MM.1S (cell line): Measurements from ENCODE around the gene WASHC3.

Experiments
- DNase-seq: peaks from one replicate; pipeline ENCODE4 v3.0.0-alpha.2; 2015
- H2AFZ ChIP-seq: fragments of 300-600 bp; sonication (generic); 2 replicates; pipeline ENCODE4 v1.6.0; 2016; ENCODE audit warnings: antibody characterized with exemption, low read length
- H3F3A ChIP-seq: fragments of 300-600 bp; sonication (generic); 2 replicates; pipeline ENCODE4 v1.6.1; 2016; ENCODE audit warnings: mild to moderate bottlenecking, antibody characterized with exemption, low read length, moderate library complexity, mixed read lengths; ENCODE audit not compliant: insufficient read depth
- H3K27ac ChIP-seq: fragments of 300-600 bp; sonication (generic); 2 replicates; pipeline ENCODE4 v1.5.1; 2016; ENCODE audit warnings: mild to moderate bottlenecking, low read length
- H3K27me3 ChIP-seq: fragments of 300-600 bp; sonication (generic); replicated peaks from 2 replicates; pipeline ENCODE4 v1.6.0; 2016; ENCODE audit warnings: low read length; ENCODE audit not compliant: insufficient read depth
- H3K36me3 ChIP-seq: fragments of 300-600 bp; sonication (generic); replicated peaks from 2 replicates; pipeline ENCODE4 v1.6.1; 2016; ENCODE audit warnings: mild to moderate bottlenecking, low read length, mixed read lengths; ENCODE audit not compliant: insufficient read depth
- H3K4me1 ChIP-seq: fragments of 300-600 bp; sonication (generic); 2 replicates; pipeline ENCODE4 v1.6.1; 2016; ENCODE audit warnings: low read length, mixed read lengths
- H3K4me2 ChIP-seq: fragments of 300-600 bp; sonication (generic); 2 replicates; pipeline ENCODE4 v1.6.0; 2016; ENCODE audit warnings: low read depth, low read length
- H3K4me3 ChIP-seq: fragments of 300-600 bp; sonication (generic); 2 replicates; pipeline ENCODE4 v1.5.1; 2016; ENCODE audit warnings: low read length, mixed read lengths
- H3K79me2 ChIP-seq: fragments of 300-600 bp; sonication (generic); 2 replicates; pipeline ENCODE4 v1.6.1; 2016; ENCODE audit warnings: mixed run types, low read length, mixed read lengths
- H3K9ac ChIP-seq: fragments of 300-600 bp; sonication (generic); 2 replicates; pipeline ENCODE4 v1.6.1; 2016; ENCODE audit warnings: low read length, mixed read lengths
- H3K9me2 ChIP-seq: fragments of 300-600 bp; sonication (generic); replicated peaks from 2 replicates; pipeline ENCODE4 v1.6.1; 2016; ENCODE audit warnings: mild to moderate bottlenecking, low read length, mixed read lengths; ENCODE audit not compliant: insufficient read depth
- H3K9me3 ChIP-seq: fragments of 300-600 bp; sonication (generic); replicated peaks from 2 replicates; pipeline ENCODE4 v1.6.1; 2016; ENCODE audit warnings: mild to moderate bottlenecking, low read length, mixed read lengths; ENCODE audit not compliant: insufficient read depth
- H4K20me1 ChIP-seq: fragments of 300-600 bp; sonication (generic); 2 replicates; pipeline ENCODE4 v1.6.1; 2016; ENCODE audit warnings: mild to moderate bottlenecking, low read length, moderate library complexity, mixed read lengths; ENCODE audit not compliant: insufficient read depth
- EZH2 ChIP-seq: fragments of 300-600 bp; sonication (generic); optimal IDR thresholded peaks from 2 replicates; pipeline ENCODE3; 2017; ENCODE audit warnings: low read depth, mild to moderate bottlenecking, antibody characterized with exemption, low read length, mixed read lengths
- EZH2phosphoT487 ChIP-seq: fragments of 300-600 bp; sonication (generic); IDR thresholded peaks from 2 replicates; pipeline ENCODE4 v1.6.1; 2018; ENCODE audit warnings: antibody characterized with exemption, low read length
- TF ChIP-seq, protein P1 (sequence below): fragments of 300-600 bp; sonication (generic); IDR thresholded peaks from 2 replicates; pipeline ENCODE4 v1.5.1; 2016; ENCODE audit warnings: antibody characterized with exemption, low read length, mixed read lengths

WASHC3 gene

DNA sequence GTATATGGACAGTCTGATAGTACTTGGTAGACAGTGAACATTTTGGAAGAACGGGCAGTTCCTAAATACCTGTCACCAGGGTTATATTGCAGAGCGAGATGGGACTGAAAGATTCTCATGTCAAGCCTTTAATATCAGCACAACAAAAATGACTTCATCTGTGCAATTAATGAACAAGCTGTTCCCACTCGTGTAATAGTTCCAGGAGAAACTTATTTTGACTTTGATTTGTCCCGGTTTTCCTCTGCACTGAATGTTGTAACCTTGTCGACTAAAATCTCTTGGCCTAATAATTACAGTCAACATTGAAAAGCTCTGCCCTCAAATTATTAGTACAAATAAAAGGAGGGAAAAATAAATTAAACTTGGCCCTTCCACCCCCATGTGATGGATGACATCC, 79.5 kb downstream of the WASHC3 start:
- Histone ChIP-seq H3K4me1 (no peaks in the 10 kb centered on the region), H4K20me1 (no peaks in the 10 kb centered on the region), H3K9ac (no peak overlapping the region), H3F3A (no peaks in the 10 kb centered on the region), H3K27ac (no peak overlapping the region), H3K79me2 (no peaks in the 10 kb centered on the region), H3K9me2 (no peaks in the 10 kb centered on the region), H2AFZ (no peak overlapping the region), H3K27me3 (no peaks in the 10 kb centered on the region), H3K36me3 (no peaks in the 10 kb centered on the region), H3K4me3 (no peak overlapping the region), H3K9me3 (no peaks in the 10 kb centered on the region), H3K4me2 (no peak overlapping the region)
- TF ChIP-seq EZH2 (no peak), EZH2phosphoT487 (no peak)
- TF ChIP-seq, protein P1, sequence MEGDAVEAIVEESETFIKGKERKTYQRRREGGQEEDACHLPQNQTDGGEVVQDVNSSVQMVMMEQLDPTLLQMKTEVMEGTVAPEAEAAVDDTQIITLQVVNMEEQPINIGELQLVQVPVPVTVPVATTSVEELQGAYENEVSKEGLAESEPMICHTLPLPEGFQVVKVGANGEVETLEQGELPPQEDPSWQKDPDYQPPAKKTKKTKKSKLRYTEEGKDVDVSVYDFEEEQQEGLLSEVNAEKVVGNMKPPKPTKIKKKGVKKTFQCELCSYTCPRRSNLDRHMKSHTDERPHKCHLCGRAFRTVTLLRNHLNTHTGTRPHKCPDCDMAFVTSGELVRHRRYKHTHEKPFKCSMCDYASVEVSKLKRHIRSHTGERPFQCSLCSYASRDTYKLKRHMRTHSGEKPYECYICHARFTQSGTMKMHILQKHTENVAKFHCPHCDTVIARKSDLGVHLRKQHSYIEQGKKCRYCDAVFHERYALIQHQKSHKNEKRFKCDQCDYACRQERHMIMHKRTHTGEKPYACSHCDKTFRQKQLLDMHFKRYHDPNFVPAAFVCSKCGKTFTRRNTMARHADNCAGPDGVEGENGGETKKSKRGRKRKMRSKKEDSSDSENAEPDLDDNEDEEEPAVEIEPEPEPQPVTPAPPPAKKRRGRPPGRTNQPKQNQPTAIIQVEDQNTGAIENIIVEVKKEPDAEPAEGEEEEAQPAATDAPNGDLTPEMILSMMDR: no peak
- DNase-seq: no peak

DNA sequence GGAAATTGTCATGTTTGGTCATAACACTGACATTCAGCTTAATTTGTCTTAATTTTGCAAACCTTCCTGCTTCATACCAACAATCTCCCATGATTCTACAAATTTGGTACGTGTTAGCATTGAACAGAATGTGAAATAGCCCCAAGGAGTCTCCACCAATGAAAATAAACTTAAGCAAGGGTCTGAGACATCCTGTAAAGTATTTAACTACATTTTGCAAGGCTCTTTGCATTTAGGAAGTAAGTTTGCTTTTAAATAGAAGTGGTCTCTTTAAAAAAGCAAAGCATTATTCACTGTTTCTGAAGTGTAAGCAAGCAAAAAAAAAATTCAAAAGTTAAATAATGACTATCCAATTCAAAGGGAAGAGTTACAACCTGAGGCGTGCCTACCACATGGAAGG, 79.9 kb downstream of the WASHC3 start:
- Histone ChIP-seq H3K9me2 (no peaks in the 10 kb centered on the region), H3K9ac (no peak overlapping the region), H3K4me1 (no peaks in the 10 kb centered on the region), H3K27me3 (no peaks in the 10 kb centered on the region), H3K79me2 (no peaks in the 10 kb centered on the region), H2AFZ (no peak overlapping the region), H3K9me3 (no peaks in the 10 kb centered on the region), H3K4me2 (no peak overlapping the region), H3K36me3 (no peaks in the 10 kb centered on the region), H4K20me1 (no peaks in the 10 kb centered on the region), H3K27ac (no peak overlapping the region), H3F3A (no peaks in the 10 kb centered on the region), H3K4me3 (no peak overlapping the region)
- no peak for DNase-seq
- TF ChIP-seq EZH2phosphoT487: no peak
- TF ChIP-seq, protein P1: no peak
- TF ChIP-seq EZH2: no peak

DNA sequence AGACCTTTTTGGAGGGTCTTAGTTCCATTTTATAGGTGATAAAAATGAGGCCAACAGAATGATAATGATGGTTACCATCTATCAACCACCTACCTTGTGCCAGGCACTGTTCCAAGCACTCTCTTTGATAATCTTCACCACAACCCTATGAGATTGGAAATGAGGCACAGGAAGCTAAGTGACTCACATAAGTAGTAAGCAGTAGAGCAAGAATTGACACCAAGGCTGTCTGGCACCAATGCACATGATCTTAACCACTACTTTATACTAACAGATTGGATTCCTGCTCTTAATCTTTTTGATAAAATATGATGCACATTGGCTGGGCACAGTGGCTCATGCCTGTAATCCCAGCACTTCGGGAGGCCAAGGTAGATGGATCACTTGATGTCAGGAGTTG, 93.0 kb downstream of the WASHC3 start:
- TF ChIP-seq EZH2phosphoT487 (no peak), EZH2 (no peak)
- TF ChIP-seq, protein P1: no peak
- Histone ChIP-seq H3K4me1 (peaks cover 9% of the 10 kb centered on the region; the same call in 1 of the 2 replicates), H3K4me2 (no peak overlapping the region), H3K9ac (no peak overlapping the region), H3K36me3 (no peaks in the 10 kb centered on the region), H3K9me2 (no peaks in the 10 kb centered on the region), H3K27ac (no peak overlapping the region), H2AFZ (no peak overlapping the region), H3K4me3 (no peak overlapping the region), H3F3A (no peaks in the 10 kb centered on the region), H3K9me3 (no peaks in the 10 kb centered on the region), H4K20me1 (no peaks in the 10 kb centered on the region), H3K27me3 (no peaks in the 10 kb centered on the region), H3K79me2 (no peaks in the 10 kb centered on the region)
- DNase-seq: no peak

DNA sequence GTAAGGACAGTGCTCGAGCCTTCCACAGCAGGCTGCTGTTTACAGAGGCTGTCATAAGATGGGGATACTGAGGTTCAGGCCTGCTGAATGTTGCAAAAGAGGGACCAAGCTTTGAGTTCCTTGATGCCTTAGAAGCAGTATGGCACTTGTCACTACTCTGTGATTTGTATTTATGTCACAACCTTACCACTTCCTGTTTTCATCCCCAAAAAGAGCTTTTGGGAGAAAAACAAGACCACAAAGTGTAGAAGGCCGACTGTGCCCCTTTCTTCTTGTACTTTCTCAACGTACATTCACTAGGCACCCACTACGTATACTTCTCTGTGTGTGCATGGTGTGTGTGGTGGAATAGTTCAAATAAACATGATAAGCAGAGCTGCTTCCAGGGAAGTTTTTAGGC, 94.3 kb downstream of the WASHC3 start:
- Histone ChIP-seq H3K27me3 (no peaks in the 10 kb centered on the region), H3K9me3 (no peaks in the 10 kb centered on the region), H3K27ac (no peak overlapping the region), H3K4me3 (no peak overlapping the region), H4K20me1 (no peaks in the 10 kb centered on the region), H3K79me2 (no peaks in the 10 kb centered on the region), H3K36me3 (no peaks in the 10 kb centered on the region), H3K9ac (no peak overlapping the region), H3K4me2 (no peak overlapping the region), H3K4me1 (peaks cover 9% of the 10 kb centered on the region; the same call in 1 of the 2 replicates), H3F3A (no peaks in the 10 kb centered on the region), H3K9me2 (no peaks in the 10 kb centered on the region), H2AFZ (no peak overlapping the region)
- TF ChIP-seq, protein P1: no peak
- TF ChIP-seq EZH2phosphoT487: no peak
- TF ChIP-seq EZH2: no peak
- DNase-seq: no peak
